Measurements from ENCODE around the gene LGR6.
"Not testable (repeated sequence)": the region's sequence is repeated elsewhere in the genome, so short reads cannot be mapped to it uniquely, and the experiment has no call there.

LGR6 gene

GRCh38 chr1:202176949-202177927, 16.4 kb upstream of the LGR6 start:
- no peak for DNase-seq (ENCODE audit: low read depth, low spot score)

GRCh38 chr1:202179828-202180750, 13.5 kb upstream of the LGR6 start:
- DNase-seq (ENCODE audit: low read depth, low spot score) = no peak

- not testable (repeated sequence) for DNase-seq (ENCODE audit: low read depth, low spot score)
These were observed 12.9 kb upstream of the LGR6 start for GRCh38 chr1:202180751-202181139.

- no peak for DNase-seq (ENCODE audit: low read depth, low spot score)
These were observed 12.0 kb upstream of the LGR6 start for GRCh38 chr1:202181586-202181985.

GRCh38 chr1:202182040-202182877, 11.3 kb upstream of the LGR6 start:
- DNase-seq (ENCODE audit: low read depth, low spot score) = no peak

GRCh38 chr1:202184750-202185460, 8.7 kb upstream of the LGR6 start:
- DNase-seq (ENCODE audit: low read depth, low spot score) = peak; percentile 34

GRCh38 chr1:202186327-202186726, 7.3 kb upstream of the LGR6 start:
- DNase-seq (ENCODE audit: low read depth, low spot score) = no peak

- DNase-seq (ENCODE audit: low read depth, low spot score) = no peak
These were observed 6.4 kb upstream of the LGR6 start for GRCh38 chr1:202187041-202187671.

GRCh38 chr1:202187697-202188407, 5.7 kb upstream of the LGR6 start:
- no peak for DNase-seq (ENCODE audit: low read depth, low spot score)

GRCh38 chr1:202189001-202189790, 4.4 kb upstream of the LGR6 start:
- DNase-seq (ENCODE audit: low read depth, low spot score) = peak; percentile 64

GRCh38 chr1:202189918-202190715, 3.5 kb upstream of the LGR6 start:
- DNase-seq (ENCODE audit: low read depth, low spot score) = no peak

GRCh38 chr1:202191391-202191790, 2.2 kb upstream of the LGR6 start:
- not testable (repeated sequence) for DNase-seq (ENCODE audit: low read depth, low spot score)

GRCh38 chr1:202192770-202193613, 607 bp upstream of the LGR6 start:
- peak; percentile 26 for DNase-seq (ENCODE audit: low read depth, low spot score)

GRCh38 chr1:202194328-202194648, 689 bp downstream of the LGR6 start:
- no peak for DNase-seq (ENCODE audit: low read depth, low spot score)

GRCh38 chr1:202197653-202198365, 4.2 kb downstream of the LGR6 start:
- no peak for DNase-seq (ENCODE audit: low read depth, low spot score)

GRCh38 chr1:202198366-202198724, 4.7 kb downstream of the LGR6 start:
- no peak for DNase-seq (ENCODE audit: low read depth, low spot score)
